Skeletal muscle tissue (tissue), 4 donors: ENCODE measurements around the gene POU5F1. TPM values are rescaled to one million over a fixed set of nuclear protein-coding genes. Genes with fewer than 3 reads are reported as not detected.
A peak's percentile ranks its signal among the peaks of the same experiment; 100 is the strongest.

ENCODE experiments used
- H3K27ac ChIP-seq: one replicate; pipeline ENCODE4 v1.7.0; 2013; ENCODE audit warnings: mild to moderate bottlenecking, low read depth, low read length, inconsistent platforms
- H3K27me3 ChIP-seq, 3 donors: one replicate each; pipeline ENCODE4 v1.7.0; 2013; ENCODE audit warnings: low read length in 3 of 3; ENCODE audit not compliant: control insufficient read depth in 3 of 3, insufficient read depth in 3 of 3
- H3K36me3 ChIP-seq, 3 donors: one replicate each; pipeline ENCODE4 v1.7.0; 2013; ENCODE audit warnings: low read length in 3 of 3; ENCODE audit not compliant: control insufficient read depth in 3 of 3, insufficient read depth in 3 of 3
- H3K4me1 ChIP-seq, 3 donors: one replicate each; pipeline ENCODE4 v1.7.0; 2013; ENCODE audit warnings: low read length in 3 of 3, mild to moderate bottlenecking in 3 of 3; ENCODE audit not compliant: control insufficient read depth in 3 of 3, insufficient read depth in 3 of 3
- H3K4me3 ChIP-seq, 3 donors: one replicate each; pipeline ENCODE4 v1.7.0; 2013; ENCODE audit warnings: low read length in 3 of 3
- H3K9ac ChIP-seq, 3 donors: one replicate each; pipeline ENCODE4 v1.7.0; 2013; ENCODE audit warnings: low read length in 3 of 3, mild to moderate bottlenecking in 3 of 3, moderate library complexity in 2 of 3, low read depth in 1 of 3
- H3K9me3 ChIP-seq, 3 donors: one replicate each; pipeline ENCODE4 v1.7.0; 2013; ENCODE audit warnings: low read length in 3 of 3; ENCODE audit not compliant: control insufficient read depth in 3 of 3
- total RNA-seq: library from RNA; depleted of rRNA; stranded (reverse); fragments of >200 nt; gene quantifications from one replicate; pipeline ENCODE4 v1.2.3, GENCODE V29; 2014
- donor health status: Osteomylitis.

The POU5F1 gene
- total RNA-seq, 1 donor from 2014 or later, result not detected

DNA sequence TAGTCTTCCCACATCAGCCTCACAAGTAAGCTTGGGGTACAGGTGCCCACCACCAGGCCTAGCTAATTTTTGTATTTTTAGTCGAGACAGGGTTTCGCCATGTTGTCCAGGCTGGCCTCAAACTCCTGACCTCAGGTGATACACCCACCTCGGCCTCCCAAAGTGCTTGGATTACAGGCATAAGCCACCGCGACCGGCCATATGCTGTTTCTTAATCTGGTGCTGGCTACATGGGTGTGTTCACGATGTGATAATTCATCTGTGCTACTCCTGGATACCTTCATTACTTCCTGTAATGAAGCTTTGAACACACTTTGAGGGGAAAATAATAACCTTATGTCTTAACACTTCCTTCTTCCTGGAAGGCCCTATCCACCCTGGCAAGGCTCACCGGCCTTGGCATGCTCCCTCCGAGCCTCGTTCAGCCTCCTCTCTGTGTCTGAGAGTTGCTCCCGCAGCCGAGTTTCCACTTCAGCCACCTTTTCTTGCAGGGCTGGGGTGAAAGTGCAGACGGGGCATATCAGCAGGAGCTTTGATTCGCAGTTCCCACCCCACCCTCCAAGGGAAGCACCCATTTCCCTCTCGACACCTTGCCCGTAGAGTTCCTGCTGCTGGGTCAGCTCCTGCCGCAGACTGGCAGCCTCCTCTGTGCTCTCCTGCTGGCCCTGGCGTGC lies 26.0 kb downstream of the POU5F1 start:
- Histone ChIP-seq H3K27ac (no peak overlapping the region), H3K36me3 (peaks cover 21 to 37% (median 36%) of the 10 kb centered on the region in 3 donors), H3K9me3 (no peaks in the 10 kb centered on the region), H3K4me1 (peaks cover 0 to 14% (median 0%) of the 10 kb centered on the region in 3 donors), H3K4me3 (no peak overlapping the region), H3K27me3 (no peaks in the 10 kb centered on the region), H3K9ac (no peak overlapping the region)

DNA sequence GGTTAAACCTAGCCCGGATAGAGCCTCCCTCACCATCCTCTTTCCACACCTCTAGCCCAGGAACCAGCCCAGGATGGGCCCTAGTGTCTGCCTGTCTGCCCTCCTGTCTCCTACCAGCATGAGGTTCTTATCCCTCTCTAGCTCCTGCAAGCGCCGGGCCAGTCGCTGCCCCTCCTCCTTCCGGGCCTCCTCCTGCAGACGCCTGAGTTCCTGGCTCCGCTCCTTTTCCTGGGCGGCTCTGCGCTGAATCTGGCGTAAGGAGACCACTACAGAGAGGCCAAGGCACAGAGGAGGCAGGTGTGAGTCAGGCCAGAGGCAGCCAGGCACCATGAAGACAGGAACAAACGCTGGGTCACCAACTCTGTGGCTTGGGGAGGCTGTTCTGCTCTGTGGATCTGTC lies 27.3 kb downstream of the POU5F1 start:
- H3K9ac ChIP-seq, result no peak overlapping the region
- H3K27ac ChIP-seq, result no peak overlapping the region
- peaks cover 18 to 33% (median 28%) of the 10 kb centered on the region in 3 donors for H3K36me3 ChIP-seq
- H3K9me3 ChIP-seq, result no peaks in the 10 kb centered on the region
- H3K4me3 ChIP-seq, result no peak overlapping the region
- peaks cover 0 to 14% (median 0%) of the 10 kb centered on the region in 3 donors for H3K4me1 ChIP-seq
- H3K27me3 ChIP-seq, result no peaks in the 10 kb centered on the region

DNA sequence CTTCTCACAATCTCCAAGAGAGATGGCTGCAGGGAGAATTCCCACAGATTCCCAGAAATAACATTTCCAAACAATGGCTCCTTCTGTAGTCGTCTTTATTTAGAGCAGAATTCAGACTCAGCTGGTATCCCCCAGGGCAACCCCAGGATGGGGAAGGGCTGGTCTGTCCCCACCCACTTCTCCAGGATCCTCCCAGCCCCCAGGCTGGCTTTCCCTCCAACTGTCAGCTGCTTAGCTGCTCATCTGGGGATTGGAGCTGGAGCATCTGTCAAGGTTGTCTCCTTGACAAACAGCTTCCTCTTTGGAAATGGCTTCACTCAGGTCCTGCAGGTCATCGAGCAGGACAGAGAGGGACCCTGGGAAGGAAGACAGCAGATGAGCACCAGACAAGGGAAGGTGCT lies 28.1 kb downstream of the POU5F1 start:
- H3K9ac ChIP-seq, result no peak overlapping the region
- no peak overlapping the region for H3K27ac ChIP-seq
- H3K4me1 ChIP-seq, result peaks cover 0 to 18% (median 4%) of the 10 kb centered on the region in 3 donors

DNA sequence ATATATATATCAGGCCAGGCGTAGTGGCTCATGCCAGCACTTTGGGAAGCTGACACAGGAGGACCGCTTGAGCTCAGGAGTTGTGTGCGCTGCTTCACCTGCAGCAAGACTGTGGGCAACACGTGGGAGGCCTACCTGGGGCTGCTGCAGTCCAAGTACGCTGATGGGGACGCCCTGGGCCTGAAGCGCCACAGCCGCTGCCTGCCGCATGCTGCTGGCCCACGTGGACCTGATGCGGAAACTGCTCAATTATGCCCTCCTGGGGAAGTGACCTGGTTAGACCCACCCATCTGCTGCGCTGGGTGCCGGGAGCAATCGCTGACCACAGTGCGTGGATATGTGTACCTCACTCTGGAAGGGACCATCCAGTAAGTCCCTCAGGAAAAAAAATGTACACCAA lies 29.8 kb downstream of the POU5F1 start:
- Histone ChIP-seq H3K4me1 (peaks cover 0 to 18% (median 4%) of the 10 kb centered on the region in 3 donors), H3K27me3 (peaks cover 0 to 4% (median 0%) of the 10 kb centered on the region in 3 donors), H3K9ac (no peak overlapping the region), H3K36me3 (peaks cover 17 to 28% (median 23%) of the 10 kb centered on the region in 3 donors), H3K9me3 (no peaks in the 10 kb centered on the region), H3K4me3 (no peak overlapping the region), H3K27ac (no peak overlapping the region)

More for the DNA sequence above, 28.1 kb downstream of the POU5F1 start:
- H3K36me3 ChIP-seq, result peaks cover 18 to 31% (median 25%) of the 10 kb centered on the region in 3 donors
- H3K27me3 ChIP-seq, result peaks cover 0 to 4% (median 0%) of the 10 kb centered on the region in 3 donors
- H3K9me3 ChIP-seq, result no peaks in the 10 kb centered on the region
- no peak overlapping the region for H3K4me3 ChIP-seq

DNA sequence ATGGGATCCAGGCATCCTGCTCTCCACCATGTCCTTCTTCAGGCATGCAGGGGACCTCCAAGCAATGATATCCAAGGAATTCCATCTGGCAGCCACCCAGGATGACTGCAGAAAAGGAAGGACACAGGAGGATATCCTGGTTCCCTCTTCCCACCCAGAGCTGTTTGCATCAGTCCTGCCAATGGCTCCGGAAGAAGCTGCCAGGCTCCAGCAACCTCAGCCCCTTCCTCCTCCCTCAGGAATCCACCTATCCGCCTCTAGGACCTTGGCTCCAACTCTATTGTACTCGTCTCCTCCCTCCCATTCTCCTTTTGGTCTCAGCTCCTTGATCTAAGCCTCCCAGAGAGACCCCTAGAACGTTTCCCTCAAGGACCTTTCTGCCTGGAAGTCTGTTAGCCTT lies 30.9 kb downstream of the POU5F1 start:
- H3K27ac ChIP-seq, result no peak overlapping the region
- H3K36me3 ChIP-seq, result peaks cover 13 to 21% (median 14%) of the 10 kb centered on the region in 3 donors
- no peak overlapping the region for H3K9ac ChIP-seq
- no peak overlapping the region for H3K4me3 ChIP-seq
- peaks cover 0 to 18% (median 4%) of the 10 kb centered on the region in 3 donors for H3K4me1 ChIP-seq
- no peaks in the 10 kb centered on the region for H3K9me3 ChIP-seq
- peaks cover 0 to 4% (median 0%) of the 10 kb centered on the region in 3 donors for H3K27me3 ChIP-seq

DNA sequence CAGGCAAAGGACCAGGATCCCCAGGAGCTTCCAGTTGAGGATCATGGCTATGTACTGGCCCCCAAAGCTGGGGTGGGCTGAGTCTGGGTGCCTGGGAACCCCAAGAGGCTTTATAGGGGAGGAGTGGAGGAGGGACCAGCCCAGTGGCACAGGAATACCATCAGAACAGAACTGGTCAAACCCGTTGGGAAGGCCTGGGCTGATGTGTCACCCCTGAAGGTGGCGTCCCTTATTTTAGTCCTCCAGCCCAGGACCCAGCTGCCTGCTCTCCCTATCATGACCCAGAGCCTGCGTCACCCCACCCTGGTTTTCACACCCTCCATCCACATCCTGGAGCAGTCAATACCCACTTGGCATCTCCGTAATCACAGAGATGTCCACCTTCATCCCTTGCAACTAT lies 31.5 kb downstream of the POU5F1 start, which contains the start of gene PSORS1C2:
TSS of gene PSORS1C2 (minus strand) at position 85 of the 400 bp plus-strand sequence. CDS start at position 45, 40 bp downstream.
- Histone ChIP-seq H3K4me1 (peaks cover 0 to 18% (median 4%) of the 10 kb centered on the region in 3 donors), H3K9me3 (no peaks in the 10 kb centered on the region), H3K4me3 (no peak within 1 kb of the TSS), H3K27me3 (peaks cover 0 to 4% (median 0%) of the 10 kb centered on the region in 3 donors), H3K36me3 (peaks cover 10 to 15% (median 12%) of the 10 kb centered on the region in 3 donors), H3K27ac (no peak within 1 kb of the TSS), H3K9ac (peak within 1 kb of the TSS in 1 of 3 donors; percentile 0)

DNA sequence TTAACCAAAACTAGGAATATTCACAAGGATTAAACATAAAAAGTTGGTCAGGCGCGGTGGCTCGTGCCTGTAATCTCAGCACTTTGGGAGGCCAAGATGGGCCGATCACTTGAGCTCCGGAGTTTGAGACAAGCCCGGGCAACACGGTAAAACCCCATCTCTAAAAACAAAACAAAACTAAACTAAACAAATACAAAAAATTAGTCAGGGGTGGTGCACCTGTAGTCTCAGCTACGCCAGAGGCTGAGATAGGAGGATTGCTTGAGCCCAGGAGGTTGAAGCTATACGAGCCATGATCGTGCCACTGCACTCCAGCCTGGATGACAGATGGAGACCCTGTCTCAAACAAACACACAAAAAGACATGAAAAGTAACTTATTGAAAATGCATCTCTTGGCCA lies 34.8 kb downstream of the POU5F1 start:
- Histone ChIP-seq H3K9me3 (no peaks in the 10 kb centered on the region), H3K4me3 (no peak overlapping the region), H3K9ac (no peak overlapping the region), H3K4me1 (peaks cover 0 to 6% (median 4%) of the 10 kb centered on the region in 3 donors), H3K36me3 (no peaks in the 10 kb centered on the region), H3K27me3 (peaks cover 0 to 4% (median 3%) of the 10 kb centered on the region in 3 donors), H3K27ac (no peak overlapping the region)

DNA sequence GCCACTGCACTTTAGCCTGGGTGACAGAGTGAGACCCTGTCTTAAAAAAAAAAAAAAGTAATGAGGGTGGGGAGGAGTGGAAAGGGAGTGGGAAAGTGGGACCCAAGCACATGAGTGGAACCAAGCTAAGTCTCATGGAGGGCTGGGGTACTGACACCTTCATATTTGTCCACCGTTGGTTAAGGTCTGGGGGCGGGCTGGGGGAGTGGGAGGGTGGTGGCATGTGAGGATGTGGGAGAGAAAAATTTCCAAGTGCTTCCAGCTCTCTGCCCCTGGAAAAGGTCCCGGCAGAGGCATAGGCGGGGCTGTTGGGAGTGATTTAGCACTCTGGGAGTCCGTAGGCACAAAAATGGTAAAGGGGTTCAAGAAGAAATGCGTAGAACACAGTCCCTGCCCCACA lies 37.7 kb downstream of the POU5F1 start:
- Histone ChIP-seq H3K4me3 (no peak overlapping the region), H3K27me3 (peaks cover 0 to 3% (median 1%) of the 10 kb centered on the region in 3 donors), H3K27ac (no peak overlapping the region)

DNA sequence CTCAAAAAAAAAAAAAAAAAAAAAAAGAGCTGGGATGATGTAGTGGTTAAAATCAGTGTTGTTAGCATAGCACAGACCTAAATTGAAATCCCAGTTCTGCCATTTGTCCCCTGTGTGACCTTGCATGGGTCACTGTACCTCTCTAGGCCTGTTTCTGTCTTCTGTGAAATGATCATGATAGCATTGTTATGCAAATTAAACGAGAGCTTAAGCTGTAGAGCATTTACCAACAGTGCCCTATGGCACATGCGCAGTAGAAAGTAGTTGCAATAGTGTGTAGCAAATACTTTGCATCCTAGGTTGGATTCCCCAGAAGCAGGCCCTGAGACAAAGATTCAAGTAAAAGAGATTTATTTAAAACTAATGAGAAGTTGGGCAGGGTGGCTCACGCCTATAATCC lies 38.9 kb downstream of the POU5F1 start:
- H3K4me3 ChIP-seq, result no peak overlapping the region
- H3K27me3 ChIP-seq, result peaks cover 0 to 3% (median 0%) of the 10 kb centered on the region in 3 donors
- no peak overlapping the region for H3K9ac ChIP-seq
- H3K27ac ChIP-seq, result no peak overlapping the region
- H3K9me3 ChIP-seq, result no peaks in the 10 kb centered on the region
- H3K4me1 ChIP-seq, result peaks cover 0 to 4% (median 0%) of the 10 kb centered on the region in 3 donors
- no peaks in the 10 kb centered on the region for H3K36me3 ChIP-seq

More for the DNA sequence above, 37.7 kb downstream of the POU5F1 start:
- Histone ChIP-seq H3K4me1 (peaks cover 0 to 5% (median 4%) of the 10 kb centered on the region in 3 donors), H3K36me3 (no peaks in the 10 kb centered on the region), H3K9ac (no peak overlapping the region), H3K9me3 (no peaks in the 10 kb centered on the region)

DNA sequence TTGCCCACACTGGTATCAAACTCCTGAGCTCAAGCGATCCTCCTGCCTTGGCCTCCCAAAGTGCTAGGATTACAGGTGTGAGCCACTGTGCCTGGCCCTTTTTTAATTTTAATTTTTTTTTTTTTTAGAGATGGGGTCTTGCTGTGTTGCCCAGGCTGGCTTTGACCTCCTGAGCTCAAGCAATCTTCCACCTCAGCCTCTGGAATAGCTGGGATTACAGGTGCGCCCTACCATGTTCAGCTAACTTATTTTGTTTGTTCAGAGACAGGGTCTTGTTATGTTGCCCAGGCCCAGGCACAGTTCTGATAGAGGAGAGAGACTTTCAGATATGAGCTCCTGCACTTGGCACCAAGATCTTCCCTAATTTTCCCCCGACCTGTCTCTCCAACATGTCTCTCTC lies 39.7 kb downstream of the POU5F1 start:
- H3K9ac ChIP-seq, result no peak overlapping the region
- H3K27ac ChIP-seq, result no peak overlapping the region
- H3K4me1 ChIP-seq, result peaks cover 0 to 7% (median 0%) of the 10 kb centered on the region in 3 donors
- peaks cover 0 to 3% (median 0%) of the 10 kb centered on the region in 3 donors for H3K27me3 ChIP-seq
- H3K4me3 ChIP-seq, result no peak overlapping the region
- no peaks in the 10 kb centered on the region for H3K9me3 ChIP-seq
- no peaks in the 10 kb centered on the region for H3K36me3 ChIP-seq
